WI38 (cell line): ENCODE measurements around the gene OR2T6.

Experiments
- H3K4me3 ChIP-seq: 2 replicates; pipeline ENCODE4 v1.5.1; 2011; ENCODE audit warnings: low read depth, mild to moderate bottlenecking, control low read depth, low read length
- TF ChIP-seq, protein P1 (sequence below): IDR thresholded peaks from 2 replicates; pipeline ENCODE4 v1.5.1; 2012; ENCODE audit warnings: low read depth, mild to moderate bottlenecking, control low read depth, low read length

The OR2T6 gene

DNA sequence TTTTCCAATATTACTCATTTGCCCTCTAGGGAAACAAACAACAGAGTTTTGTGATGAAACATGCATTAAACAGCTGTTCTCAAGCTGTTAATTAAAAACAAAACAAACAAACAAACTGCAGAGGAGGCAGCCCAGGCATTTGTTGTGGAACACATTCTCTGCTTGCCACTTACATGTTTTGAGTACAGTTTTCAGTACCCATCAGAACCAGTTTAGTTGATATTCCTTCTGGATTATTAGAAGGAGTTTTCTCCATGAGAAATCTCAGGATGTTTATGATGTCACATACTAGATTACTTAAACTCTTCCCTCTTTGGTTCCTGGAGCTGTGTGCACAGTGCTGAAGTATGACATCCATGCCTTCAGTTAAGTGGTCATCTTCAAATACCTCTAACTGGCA lies at the start of gene OR2T6:
TSS of gene OR2T6 (plus strand) at position 301 of the 400 bp plus-strand sequence. CDS start 11,863 bp downstream, outside the sequence.
- H3K4me3 ChIP-seq: no peak within 1 kb of the TSS
- TF ChIP-seq, protein P1, sequence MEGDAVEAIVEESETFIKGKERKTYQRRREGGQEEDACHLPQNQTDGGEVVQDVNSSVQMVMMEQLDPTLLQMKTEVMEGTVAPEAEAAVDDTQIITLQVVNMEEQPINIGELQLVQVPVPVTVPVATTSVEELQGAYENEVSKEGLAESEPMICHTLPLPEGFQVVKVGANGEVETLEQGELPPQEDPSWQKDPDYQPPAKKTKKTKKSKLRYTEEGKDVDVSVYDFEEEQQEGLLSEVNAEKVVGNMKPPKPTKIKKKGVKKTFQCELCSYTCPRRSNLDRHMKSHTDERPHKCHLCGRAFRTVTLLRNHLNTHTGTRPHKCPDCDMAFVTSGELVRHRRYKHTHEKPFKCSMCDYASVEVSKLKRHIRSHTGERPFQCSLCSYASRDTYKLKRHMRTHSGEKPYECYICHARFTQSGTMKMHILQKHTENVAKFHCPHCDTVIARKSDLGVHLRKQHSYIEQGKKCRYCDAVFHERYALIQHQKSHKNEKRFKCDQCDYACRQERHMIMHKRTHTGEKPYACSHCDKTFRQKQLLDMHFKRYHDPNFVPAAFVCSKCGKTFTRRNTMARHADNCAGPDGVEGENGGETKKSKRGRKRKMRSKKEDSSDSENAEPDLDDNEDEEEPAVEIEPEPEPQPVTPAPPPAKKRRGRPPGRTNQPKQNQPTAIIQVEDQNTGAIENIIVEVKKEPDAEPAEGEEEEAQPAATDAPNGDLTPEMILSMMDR: no peak

DNA sequence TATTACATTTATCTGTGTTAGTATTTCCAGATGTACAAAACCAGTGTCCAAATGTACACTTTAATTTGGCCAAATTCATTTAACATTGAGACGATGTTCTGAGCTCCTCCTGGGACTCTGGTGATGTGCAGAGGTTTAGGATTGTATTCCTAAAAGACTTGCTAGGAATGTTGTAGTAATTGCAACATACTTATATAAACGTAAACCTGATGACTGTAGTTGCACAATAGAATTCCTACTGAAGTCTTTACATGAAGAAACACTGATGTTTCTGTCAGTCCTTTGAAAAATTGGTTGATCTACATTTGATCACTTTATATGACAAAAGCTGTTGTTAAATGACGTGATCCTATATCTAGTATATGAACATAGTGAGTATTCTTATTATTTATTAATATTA lies 32.1 kb upstream of the OR2T6 start:
- TF ChIP-seq, protein P1: no peak
- H3K4me3 ChIP-seq: no peak overlapping the region

DNA sequence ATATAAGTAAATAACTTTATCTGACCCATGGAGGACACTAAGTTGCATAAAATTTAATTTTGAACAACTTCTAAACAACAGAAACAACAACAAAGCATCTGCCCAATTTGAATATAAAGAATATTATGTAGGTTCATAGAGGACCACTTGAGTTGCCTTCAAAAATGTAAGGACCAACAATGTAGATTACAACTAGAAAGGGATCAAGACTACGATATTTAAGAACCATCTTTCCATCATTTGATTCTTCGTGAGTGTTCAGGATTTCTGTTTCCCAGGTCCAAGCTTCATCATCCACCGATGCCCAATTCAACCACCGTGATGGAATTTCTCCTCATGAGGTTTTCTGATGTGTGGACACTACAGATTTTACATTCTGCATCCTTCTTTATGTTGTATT lies 27.1 kb upstream of the OR2T6 start, which contains the start of gene OR14C36:
TSS of gene OR14C36 (plus strand) at position 301 of the 400 bp plus-strand sequence. CDS start at position 301, 0 bp downstream.
- no peak within 1 kb of the TSS for H3K4me3 ChIP-seq
- TF ChIP-seq, protein P1: no peak

GRCh38 chr1:248359415-248359814 lies 16.1 kb upstream of the OR2T6 start:
- no peak overlapping the region for H3K4me3 ChIP-seq
- TF ChIP-seq, protein P1: no peak

DNA sequence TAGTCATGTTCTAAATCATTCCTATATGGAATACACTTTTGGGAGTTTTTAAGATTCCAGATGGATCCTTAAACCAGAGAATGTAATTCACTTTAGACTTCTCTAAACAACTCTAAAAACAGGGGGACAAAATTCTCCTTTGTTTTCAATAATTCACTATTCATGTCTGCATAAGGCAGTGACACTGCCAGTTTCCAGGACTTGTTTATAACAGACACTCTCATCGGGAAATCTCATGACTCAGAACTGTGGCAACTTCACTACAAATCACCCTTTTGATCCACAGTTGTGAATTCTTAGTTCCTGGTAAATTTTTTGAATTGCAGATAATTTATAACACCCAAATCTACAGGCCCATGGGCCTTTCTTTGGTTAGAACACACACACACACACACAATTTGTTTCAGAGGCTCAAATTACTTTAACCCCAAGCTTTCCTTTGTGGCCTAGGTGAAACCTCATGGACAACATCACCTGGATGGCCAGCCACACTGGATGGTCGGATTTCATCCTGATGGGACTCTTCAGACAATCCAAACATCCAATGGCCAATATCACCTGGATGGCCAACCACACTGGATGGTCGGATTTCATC lies 14.3 kb upstream of the OR2T6 start, which contains the start of gene OR2T4:
TSS of gene OR2T4 (plus strand) at position 545 of the 595 bp plus-strand sequence. CDS start at position 545, 0 bp downstream.
- no peak within 1 kb of the TSS for H3K4me3 ChIP-seq
- TF ChIP-seq, protein P1: no peak

DNA sequence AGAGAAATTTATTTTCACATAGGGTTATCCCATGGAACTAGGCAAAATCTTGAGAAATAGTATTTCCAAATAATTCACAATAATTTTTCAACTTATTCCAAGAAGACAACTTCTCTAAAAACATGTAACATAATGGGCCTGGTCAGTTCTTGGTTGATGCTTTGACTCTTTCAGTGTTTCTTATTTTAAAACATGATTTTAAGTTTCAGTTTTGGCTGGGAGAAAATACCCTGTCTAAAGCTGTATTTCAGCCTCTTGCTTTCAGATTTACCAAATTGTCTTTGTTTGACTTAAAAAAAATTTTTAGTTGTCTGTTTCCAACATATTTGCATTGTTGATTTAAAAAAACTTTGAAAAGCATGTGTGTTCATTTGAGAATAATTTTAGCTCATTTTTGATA lies 8.9 kb upstream of the OR2T6 start:
- no peak overlapping the region for H3K4me3 ChIP-seq
- TF ChIP-seq, protein P1: no peak

GRCh38 chr1:248372394-248372793 lies 3.2 kb upstream of the OR2T6 start:
- H3K4me3 ChIP-seq: no peak overlapping the region
- TF ChIP-seq, protein P1: no peak
